ENCODE data around the gene TSPAN19. TPM values are rescaled to one million over a fixed set of nuclear protein-coding genes. Genes with fewer than 3 reads are reported as not detected.

The TSPAN19 gene
- total RNA-seq, 1 experiment from 2014 or later, result not detected

GRCh38 chr12:85072826-85073225, 36.7 kb upstream of the TSPAN19 start:
- Mint-ChIP-seq H3K27me3 (ENCODE audit: low read depth) (no peaks in the 10 kb centered on the region), H3K9me3 (no peaks in the 10 kb centered on the region), H3K27ac (no peak overlapping the region), H3K36me3 (ENCODE audit: insufficient read depth in 1 of 3, low read depth in 3 of 3) (no peaks in the 10 kb centered on the region), H3K4me3 (no peak overlapping the region), H3K4me1 (peaks cover 0 to 4% of the 10 kb centered on the region in 2 experiments; a peak in 2 of 4 replicates)
- Histone ChIP-seq H4K5ac (ENCODE audit: insufficient read length, low read depth, low read length) (no peak overlapping the region), H4K91ac (ENCODE audit: insufficient read length, low read depth, low read length) (no peak overlapping the region), H3K56ac (ENCODE audit: insufficient read length, low read depth, low read length) (no peak overlapping the region), H2BK20ac (ENCODE audit: low read depth, low read length, poor library complexity, severe bottlenecking) (no peak overlapping the region), H3K27me3 (ENCODE audit: insufficient read depth, low read length) (no peaks in the 10 kb centered on the region), H2AK5ac (ENCODE audit: insufficient read length, low read length) (no peak overlapping the region), H3K4me2 (ENCODE audit: insufficient read depth, insufficient read length, low read length) (no peak overlapping the region), H3K9me3 (ENCODE audit: control insufficient read depth, low read depth, low read length) (no peaks in the 10 kb centered on the region), H2BK15ac (ENCODE audit: low read depth, low read length) (no peak overlapping the region), H4K20me1 (ENCODE audit: control insufficient read depth, insufficient read depth, insufficient read length) (no peaks in the 10 kb centered on the region), H3K18ac (ENCODE audit: insufficient read length, low read depth, low read length) (no peak overlapping the region), H3K23ac (ENCODE audit: insufficient read length, low read depth, low read length) (no peak overlapping the region), H3T11ph (ENCODE audit: low read length) (no peak overlapping the region), H3K23me2 (ENCODE audit: insufficient read length, low read depth, low read length, poor library complexity, severe bottlenecking) (no peaks in the 10 kb centered on the region), H3K79me2 (ENCODE audit: insufficient read depth, low read length) (no peaks in the 10 kb centered on the region), H2AFZ (ENCODE audit: low read length) (no peak overlapping the region), H3K27ac (ENCODE audit: insufficient read length, low read depth, low read length) (no peak overlapping the region), H3K14ac (ENCODE audit: insufficient read depth, low read length) (no peak overlapping the region), H3K79me1 (ENCODE audit: insufficient read depth, low read depth, low read length, poor library complexity, severe bottlenecking) (no peaks in the 10 kb centered on the region), H3K4ac (ENCODE audit: low read depth, low read length) (no peak overlapping the region), H2BK120ac (ENCODE audit: low read depth, low read length, poor library complexity, severe bottlenecking) (no peak overlapping the region), H2BK12ac (ENCODE audit: insufficient read length, low read depth, low read length) (no peak overlapping the region), H4K8ac (replicated peaks; ENCODE audit: insufficient read length, low read depth, low read length) (no peak overlapping the region), H3K9ac (ENCODE audit: extremely low read depth, insufficient read length, low read length) (no peak overlapping the region), H2BK5ac (ENCODE audit: insufficient read length, low read length) (no peak overlapping the region), H3K4me1 (ENCODE audit: insufficient read depth, low read length) (no peaks in the 10 kb centered on the region)
- no peak for TF ChIP-seq CTCF (conservative IDR thresholded peaks at IDR 0.05)
- no CpG with 5 or more reads among the region's 1 CpG for WGBS (ENCODE audit: extremely low coverage, insufficient read length, low lambda C conversion rate)
- no peak for DNase-seq
